A549 (cell line): ENCODE measurements around the gene MEGF10.

Source experiments
- BHLHE40 ChIP-seq: IDR thresholded peaks from 2 replicates; pipeline ENCODE4 v1.6.1; 2012; ENCODE audit warnings: low read depth, low read length, inconsistent platforms
- CHD2 ChIP-seq: fragments of 150-350 bp; IDR thresholded peaks from 2 replicates; pipeline ENCODE4 v1.6.1; 2014; ENCODE audit warnings: low read length; ENCODE audit not compliant: partially characterized antibody
- CTCF ChIP-seq: fragments of >200 bp; sonication (Bioruptor Twin); formaldehyde crosslinking; IDR thresholded peaks from 3 replicates; pipeline ENCODE4 v1.5.1; 2016
- EP300 ChIP-seq, 2 experiments: fragments of >200 bp; sonication (Bioruptor Twin); formaldehyde crosslinking; IDR thresholded peaks; 2 replicates in 1 of 2; 3 replicates in 1 of 2; pipeline ENCODE4 v1.6.1; 2016 to 2017
- MAFK ChIP-seq: fragments of 450-650 bp; IDR thresholded peaks from 2 replicates; pipeline ENCODE4 v1.6.1; 2014; ENCODE audit not compliant: partially characterized antibody
- POLR2A ChIP-seq: IDR thresholded peaks from 2 replicates; pipeline ENCODE4 v1.6.1; 2012; ENCODE audit warnings: mild to moderate bottlenecking, low read length
- RAD21 ChIP-seq, 2 experiments: fragments of >200 bp in 1 of 2; sonication (Bioruptor Twin) in 1 of 2; formaldehyde crosslinking in 1 of 2; IDR thresholded peaks in 1 of 2; conservative IDR thresholded peaks in 1 of 2; 2 replicates in 1 of 2; 3 replicates in 1 of 2; pipeline ENCODE4 v1.6.1; 2012 to 2018; ENCODE audit warnings: inconsistent platforms in 1 of 2
- RCOR1 ChIP-seq: fragments of 150-350 bp; IDR thresholded peaks from 2 replicates; pipeline ENCODE4 v1.6.1; 2014; ENCODE audit warnings: antibody characterized with exemption, low read length, low read depth
- REST ChIP-seq: fragments of 200-600 bp; sonication (generic); IDR thresholded peaks from 2 replicates; pipeline ENCODE4 v1.6.1; 2016; ENCODE audit warnings: antibody characterized with exemption, mild to moderate bottlenecking, moderate library complexity
- USF2 ChIP-seq: fragments of 450-650 bp; IDR thresholded peaks from 2 replicates; pipeline ENCODE4 v1.6.1; 2014; ENCODE audit warnings: antibody characterized with exemption
- ZNF302 ChIP-seq: fragments of 250-450 bp; sonication (Bioruptor Pico); IDR thresholded peaks from 2 replicates; pipeline ENCODE4 v1.9.0; 2021; ENCODE audit warnings: inconsistent platforms, mild to moderate bottlenecking, moderate library complexity

GRCh38 chr5:127333483-127333882, 42.9 kb downstream of the MEGF10 start:
- TF ChIP-seq USF2 (no peak), ZNF302 (CRISPR knock-in tag) (no peak), CTCF (no peak), POLR2A (no peak), REST (no peak), BHLHE40 (no peak), RCOR1 (no peak), RAD21 (conservative IDR thresholded peaks at IDR 0.05 in 1 of 2, IDR thresholded peaks at IDR 0.05 in 1 of 2) (no peak), EP300 (IDR thresholded peaks at IDR 0.05) (no peak), CHD2 (no peak), MAFK (no peak)
